ENCODE measurements around the gene S100A7A. TPM values are rescaled to one million over a fixed set of nuclear protein-coding genes. Genes with fewer than 3 reads are reported as not detected.
"Not testable (repeated sequence)": the region's sequence is repeated elsewhere in the genome, so short reads cannot be mapped to it uniquely, and the experiment has no call there.

Gene S100A7A
- total RNA-seq, 1 donor from 2014 or later = not detected

DNA sequence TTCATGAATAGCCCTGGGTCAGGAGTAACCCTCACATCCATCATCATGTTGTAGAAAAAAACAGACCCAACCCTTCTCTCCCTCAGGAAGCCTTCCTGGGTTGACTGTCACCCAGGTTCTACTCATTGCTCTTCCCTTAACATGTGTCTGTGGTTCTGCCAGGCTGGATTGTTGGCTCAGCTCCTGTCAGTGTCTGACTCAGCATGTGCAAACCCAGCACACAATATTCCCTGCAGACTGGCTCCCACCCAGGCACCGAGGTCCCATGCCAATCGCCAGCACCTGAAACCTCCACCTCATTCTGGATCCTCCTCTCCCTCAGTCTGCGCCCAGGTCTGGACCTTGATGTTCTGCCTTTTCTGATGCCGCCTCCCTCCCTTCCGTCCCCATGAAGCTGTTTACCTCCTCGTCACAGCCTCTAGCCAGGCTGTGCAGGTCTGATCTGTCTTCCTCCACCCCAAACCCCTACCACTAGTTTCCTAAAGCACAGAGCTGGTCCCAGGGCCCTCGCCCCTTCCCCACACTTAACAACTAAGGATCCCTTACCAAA lies 21.1 kb upstream of the S100A7A start:
- no peak for DNase-seq (ENCODE audit: low read depth)

DNA sequence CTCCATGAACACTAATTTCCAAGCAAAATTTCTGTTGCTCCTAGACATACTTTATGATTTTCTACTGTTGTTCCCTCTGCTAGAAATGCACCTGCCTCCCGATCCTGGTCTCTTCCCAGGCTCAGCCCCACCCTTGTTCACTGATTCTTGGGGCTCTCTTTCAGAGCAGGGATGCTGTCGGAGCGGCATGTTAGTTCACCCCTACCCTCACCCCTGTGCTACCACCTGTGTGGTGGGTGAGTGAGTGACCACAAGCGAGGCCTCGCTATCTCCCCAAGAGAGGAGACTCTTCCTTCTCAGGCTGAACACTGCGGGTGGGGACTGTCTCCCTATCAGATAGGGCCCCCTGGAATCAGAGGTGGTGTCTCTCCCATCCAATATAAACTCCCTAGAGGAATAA lies 20.5 kb upstream of the S100A7A start:
- no peak for DNase-seq (ENCODE audit: low read depth)

DNA sequence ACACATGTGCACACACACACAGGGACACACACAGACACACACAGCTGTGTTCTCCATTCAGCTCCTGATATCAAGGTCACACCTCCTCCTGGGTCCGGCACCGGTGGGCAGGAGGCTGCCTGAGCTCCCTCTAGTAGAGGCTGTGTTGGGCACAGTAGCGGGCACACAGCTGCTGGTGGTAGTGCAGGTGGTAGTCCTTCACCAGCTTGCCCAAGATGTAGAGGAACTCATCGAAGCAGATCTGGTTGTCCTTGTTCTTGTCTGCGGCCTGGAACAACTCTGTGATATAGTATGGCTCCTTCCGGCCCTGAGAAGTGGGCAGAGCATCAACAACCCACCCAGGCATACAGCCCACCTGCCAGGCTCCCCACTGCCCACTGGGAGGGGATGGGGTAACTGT lies 19.9 kb upstream of the S100A7A start:
- no peak for DNase-seq (ENCODE audit: low read depth)

DNA sequence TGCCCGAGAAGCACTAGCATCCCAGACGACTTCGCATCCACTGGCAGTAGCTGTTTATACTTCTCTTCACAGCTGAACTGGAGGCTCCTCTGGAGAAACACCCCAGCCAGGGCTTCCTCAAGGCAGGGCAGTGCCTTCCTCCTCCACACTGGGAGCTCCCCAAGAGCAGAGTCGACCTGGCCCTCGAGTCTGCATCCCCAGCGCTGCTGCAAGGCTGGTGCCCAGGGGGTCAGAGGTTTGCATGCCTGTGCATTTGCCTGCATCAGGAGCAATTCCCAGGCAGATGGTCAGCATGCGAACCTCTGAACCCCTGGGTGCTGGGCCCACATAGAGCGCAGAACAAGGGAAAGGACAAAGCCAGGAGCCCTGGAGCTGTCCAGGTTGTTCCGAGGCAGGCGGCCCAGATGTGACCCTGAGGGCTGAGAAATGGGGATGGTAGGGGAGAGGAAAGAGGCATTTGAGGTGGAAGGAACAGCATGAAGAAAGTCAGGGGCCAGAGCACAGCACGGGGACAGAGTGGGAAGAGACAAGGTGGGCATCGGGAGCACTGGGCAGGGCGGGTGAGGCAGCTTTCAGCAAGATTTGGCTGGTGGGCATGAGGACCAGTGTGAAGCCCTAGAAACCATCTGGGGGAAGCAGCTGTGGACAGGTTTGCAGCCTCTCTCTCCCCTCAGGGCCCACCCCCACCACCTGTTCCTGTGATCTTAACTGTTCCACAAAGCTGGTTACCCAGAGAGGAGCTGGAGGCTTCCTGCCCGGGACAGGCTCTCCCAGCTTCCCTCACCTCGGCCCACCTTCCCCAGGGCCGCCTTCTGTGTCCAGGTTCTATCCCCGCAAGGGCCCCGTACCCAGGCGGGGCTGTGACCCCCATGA lies 19.0 kb upstream of the S100A7A start:
- DNase-seq (ENCODE audit: low read depth) = no peak

DNA sequence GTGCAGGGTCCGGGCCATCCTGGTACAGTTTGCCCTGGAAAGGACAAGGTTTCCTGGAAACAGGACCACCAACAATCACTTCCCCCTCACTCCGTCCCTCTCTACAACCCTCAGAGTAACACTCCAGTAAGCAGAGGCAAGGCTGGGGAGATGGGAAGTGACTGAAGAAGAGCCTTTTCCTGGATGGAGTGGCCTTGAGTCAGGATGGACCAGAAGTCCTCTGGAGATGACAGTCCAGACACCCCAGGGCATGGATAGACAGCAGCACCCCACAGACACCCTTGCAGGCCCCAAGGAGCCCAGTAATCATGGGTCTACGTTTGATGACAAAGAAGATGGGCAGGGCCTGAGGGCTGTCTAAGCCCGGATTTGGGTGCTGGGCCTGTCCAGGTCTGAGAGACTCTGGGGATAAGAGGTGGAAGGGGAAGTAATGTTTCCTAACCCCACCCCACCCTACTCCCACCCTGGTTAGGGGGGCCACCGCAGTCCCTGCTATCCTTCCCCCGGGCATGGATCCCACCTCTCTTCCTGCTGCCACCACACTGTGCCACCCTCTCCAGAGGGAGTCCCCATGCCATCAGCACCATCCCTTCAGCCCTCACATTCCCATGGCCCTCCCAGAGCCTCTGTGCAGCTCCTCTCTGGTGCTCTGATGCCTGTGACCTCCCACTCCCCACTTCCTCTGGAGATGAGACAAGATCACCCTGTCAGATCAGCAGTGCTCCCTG lies 18.2 kb upstream of the S100A7A start:
- no peak for DNase-seq (ENCODE audit: low read depth)

DNA sequence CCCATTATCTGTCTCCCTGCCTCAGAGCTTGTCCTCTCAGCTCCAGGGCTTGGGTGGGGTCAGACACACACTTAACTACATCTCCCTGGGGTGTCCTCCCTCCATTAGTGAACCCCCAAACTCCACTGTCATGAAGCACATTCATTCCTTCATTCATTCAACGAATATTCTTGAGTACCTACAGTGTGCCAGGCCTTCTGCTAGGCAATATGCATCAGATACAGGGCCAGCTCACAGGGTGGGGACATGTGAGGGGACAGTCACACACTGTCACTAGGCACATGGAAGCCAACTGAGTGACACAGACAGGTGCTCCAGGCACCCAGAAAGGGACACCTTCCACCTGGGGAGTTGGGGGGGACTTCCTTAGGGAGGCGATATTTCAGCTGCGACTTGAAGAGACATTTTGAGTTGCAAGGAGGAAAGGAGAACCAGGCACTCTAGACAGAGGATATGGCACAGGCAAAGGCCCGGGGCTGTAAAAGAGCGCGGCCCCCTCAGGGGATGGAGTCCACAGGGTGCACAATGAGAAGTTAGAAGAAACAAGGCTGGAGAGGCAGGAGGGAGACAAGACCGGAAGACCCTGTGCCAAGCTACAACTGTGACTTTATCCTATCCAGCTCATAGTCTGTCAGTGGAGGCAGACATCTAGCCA lies 16.8 kb upstream of the S100A7A start:
- DNase-seq (ENCODE audit: low read depth) = no peak

DNA sequence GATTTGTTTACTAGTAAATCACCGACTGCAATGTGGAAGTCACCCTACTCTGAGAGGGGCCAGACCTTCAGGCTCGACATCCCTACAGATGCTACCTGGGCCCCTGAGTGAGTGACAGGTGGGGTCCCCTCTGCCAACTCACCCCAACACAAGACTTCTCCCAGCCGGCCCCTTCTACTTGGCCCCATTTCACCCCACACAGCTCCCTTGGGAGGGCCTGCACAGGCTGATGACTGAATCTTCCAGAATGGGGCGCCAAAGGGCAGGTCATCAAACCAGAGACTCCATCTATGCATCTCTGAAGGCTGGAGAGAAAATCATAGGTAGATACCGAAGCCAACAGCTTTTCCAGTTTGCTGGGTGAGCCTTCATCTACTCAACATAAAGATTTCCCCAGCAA lies 16.1 kb upstream of the S100A7A start:
- no peak for DNase-seq (ENCODE audit: low read depth)

DNA sequence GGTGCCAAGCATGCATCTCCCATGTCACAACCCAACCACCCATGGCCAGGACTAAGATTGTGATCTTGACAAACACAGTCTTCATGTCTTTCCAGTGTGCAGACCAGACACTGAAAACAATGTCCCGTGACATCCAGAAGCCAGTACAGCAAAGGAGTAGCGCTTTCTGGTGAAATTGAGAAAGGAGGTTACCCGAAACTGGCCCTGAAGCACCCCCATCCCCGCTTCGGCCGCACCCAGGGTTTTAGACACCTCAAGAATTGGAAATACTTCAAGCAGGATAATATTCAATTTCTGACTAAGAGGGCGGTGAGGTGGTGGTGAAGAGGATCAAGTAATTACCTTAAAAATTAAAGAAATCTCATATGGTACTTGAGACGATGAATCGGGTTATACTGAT lies 14.9 kb upstream of the S100A7A start:
- DNase-seq (ENCODE audit: low read depth) = no peak

DNA sequence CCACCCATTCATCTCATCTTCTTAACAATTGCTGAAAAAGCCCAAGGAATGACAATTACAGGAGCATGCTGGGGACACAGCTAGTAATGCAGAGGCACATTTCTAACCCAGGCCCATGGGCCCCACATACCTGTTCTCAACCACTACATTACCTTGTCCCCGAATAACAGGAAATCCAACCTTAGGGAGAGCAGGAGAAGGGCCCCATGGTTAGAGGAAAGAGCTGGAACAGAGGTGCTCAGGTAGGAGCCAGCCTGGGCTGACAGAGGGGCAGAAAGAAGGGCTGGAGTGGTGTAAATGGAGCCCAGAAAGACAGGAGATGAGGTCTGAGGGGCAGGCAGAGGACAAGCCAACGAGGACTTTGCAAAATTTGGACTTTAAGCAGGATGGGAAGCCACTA lies 14.1 kb upstream of the S100A7A start:
- DNase-seq (ENCODE audit: low read depth) = no peak

DNA sequence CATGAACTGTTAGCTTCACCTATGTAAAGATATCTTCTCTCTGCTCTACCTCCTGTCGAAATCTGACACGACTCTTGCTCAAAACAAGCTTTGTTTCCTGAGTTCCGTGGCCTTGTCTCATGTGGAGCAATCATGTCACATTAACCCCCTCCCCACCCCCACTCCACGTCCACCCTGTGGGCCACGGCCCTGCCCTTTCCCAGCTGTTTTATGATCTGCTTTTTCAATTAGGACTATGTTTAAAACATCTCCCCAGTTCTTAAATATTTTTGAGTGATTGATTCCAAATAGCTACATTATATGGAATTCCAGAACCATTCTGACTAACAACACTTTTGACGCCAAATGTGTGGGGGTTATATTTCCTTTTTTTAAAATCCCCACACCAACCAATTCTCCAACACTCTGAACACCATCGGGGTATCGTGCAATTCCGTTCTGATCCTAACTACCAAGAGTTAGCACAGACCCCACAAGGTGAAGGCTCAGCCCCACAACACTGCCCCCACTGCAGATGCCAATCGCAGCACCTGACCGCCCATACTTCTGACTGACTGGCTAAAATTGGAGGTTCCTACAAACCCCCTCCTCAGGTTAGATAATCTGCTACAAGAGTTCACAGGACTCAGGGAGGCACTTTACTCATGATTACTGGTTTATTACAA lies 12.8 kb upstream of the S100A7A start:
- DNase-seq (ENCODE audit: low read depth) = no peak

DNA sequence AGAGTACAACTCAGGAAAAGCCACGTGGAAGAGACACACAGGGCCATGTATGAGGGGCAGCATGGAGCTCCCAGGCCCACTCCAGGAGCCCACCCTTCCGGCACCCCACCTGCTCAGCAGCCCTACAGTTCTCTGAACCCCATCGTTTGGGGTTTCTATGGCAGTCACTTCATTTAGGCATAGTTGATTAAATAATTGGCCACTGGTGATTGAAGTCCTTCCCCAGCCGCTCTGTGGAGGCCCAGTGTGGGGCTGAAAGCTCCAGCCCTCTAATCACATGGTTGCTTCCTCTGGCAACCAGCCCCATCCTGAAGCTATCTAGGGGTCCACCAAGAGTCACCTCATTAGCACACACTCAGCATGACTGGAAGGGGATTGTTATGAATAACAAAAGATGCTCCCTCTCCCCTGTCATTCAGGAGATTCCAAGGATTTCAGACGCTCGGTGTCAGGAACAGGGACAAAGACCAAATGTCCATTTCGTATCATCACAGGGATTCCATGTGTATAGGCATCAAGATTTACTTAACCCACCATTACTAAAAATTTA lies 12.2 kb upstream of the S100A7A start:
- no peak for DNase-seq (ENCODE audit: low read depth)

DNA sequence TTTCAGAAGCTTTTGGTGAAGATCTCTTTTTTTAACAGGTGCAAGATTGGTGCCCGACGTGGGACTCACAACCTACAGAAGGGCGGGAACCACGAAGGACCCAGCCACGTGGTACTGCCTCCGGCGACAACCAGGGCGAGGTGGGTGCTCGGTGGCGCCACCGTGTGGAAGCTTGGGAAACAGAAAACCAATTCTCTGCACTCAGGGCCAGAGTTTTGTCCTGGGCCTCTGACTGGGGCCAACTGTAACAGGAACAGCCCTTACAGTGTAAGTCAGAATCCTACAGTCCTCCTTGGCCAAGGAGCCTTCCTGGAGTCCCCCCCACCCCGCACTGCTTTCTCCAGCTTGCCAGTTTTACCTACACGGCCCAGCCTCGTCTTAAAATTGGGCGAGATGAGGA lies 11.6 kb upstream of the S100A7A start:
- no peak for DNase-seq (ENCODE audit: low read depth)

DNA sequence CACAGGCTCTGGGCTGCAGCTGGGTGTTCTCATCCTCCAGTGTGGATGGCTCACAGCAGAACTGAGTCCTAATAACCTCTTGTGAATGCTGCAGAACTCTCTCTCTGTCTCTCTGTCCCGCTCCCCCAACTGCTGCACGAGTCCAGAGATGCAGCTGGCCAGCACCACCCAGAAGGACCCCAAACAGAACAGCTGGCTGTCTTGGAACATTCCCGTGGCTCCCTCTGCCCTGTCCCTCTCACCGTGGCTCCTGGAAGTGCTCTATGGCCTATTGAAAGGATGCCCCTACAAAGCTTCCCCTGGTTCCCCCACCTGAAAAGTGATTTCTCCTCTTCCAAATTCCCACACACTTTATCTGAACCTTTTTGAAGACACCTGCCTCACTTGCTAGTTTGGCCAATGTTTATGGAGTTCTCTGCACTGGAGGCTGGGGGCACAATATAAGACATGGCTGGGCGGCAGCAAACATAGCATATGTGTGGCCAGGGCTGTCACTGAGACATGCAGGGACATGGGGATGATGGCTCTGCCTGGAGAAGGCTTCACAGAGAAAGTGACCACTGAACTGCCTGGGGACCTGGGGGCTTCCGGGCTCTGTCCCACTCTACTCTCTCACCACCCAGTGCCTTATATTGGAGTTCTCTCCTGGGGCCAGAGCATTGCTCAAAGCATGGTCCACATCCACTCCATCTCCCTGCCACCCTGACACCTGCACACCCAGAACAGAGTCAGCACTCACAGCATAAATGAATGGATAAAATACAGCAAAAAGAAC lies 10.3 kb upstream of the S100A7A start:
- DNase-seq (ENCODE audit: low read depth) = not testable (repeated sequence)

DNA sequence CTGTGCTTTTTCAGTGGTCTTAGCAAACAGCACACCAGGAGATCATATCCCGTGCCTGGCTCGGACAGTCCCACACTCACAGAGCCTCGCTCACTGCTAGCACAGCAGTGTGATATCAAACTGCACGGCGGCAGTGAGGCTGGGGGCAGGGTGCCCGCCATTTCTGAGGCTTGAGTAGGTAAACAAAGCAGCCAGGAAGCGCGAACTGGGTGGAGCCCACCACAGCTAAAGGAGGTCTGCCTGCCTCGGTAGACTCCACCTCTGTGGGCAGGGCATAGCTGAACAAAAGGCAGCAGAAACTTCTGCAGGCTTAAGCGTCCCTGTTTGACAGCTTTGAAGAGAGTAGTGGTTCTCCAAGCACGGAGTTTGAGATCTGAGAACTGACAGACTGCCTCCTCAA lies 9.0 kb upstream of the S100A7A start:
- not testable (repeated sequence) for DNase-seq (ENCODE audit: low read depth)

DNA sequence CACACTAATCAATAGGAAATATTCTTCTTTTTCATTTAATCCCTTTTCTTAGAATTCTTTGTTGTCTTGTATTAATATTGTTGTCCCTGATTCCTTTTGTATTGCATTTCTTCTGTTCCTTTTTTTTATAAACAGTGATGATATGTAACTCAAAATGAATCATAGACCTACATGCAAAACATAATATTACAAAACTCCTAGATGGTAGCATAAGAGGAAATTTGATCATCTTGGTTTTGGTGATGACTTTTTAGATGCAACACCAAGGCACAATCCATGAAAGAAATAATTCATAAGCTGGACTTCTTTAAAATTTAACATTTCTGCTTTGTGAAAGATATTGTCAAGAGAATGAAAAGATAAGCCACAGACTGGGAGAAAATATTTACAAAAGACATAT lies 2.4 kb upstream of the S100A7A start:
- not testable (repeated sequence) for DNase-seq (ENCODE audit: low read depth)

DNA sequence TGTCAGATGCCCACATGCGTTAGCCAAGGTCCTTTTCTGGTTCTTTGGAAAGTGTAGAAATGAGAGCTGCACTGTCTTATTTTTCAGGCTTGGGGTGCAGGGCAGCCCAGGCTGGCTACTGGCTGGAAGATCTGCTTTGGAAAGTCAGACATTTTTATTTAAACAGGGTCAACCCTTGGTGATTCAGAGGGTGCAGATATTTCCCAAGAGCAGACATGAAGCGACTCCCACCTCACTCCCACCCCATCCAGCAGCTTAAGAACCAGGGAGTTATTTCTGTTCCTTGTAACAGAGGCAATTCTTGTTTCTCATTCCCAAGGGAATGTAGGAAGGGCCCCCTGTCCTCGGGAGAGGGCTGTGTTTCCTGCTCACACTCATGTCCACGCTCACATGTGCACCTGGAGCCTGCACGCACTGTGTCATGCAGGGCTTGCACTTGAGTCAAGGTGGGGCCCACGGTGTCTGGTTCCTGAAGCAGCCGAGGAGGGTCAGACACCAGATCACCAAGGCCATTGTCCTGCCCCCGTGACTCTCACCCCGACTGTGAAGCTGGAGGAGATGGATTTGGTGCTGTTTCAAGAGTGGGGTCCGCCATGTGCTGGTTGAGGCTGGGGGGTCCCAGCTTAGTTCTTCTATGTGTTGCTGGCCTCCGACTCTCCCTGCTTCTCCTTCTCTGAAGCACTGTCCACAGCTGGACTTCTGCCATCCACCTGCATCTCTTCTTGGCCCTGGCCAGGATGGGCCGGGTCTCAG lies 992 bp downstream of the S100A7A start:
- DNase-seq (ENCODE audit: low read depth) = no peak

DNA sequence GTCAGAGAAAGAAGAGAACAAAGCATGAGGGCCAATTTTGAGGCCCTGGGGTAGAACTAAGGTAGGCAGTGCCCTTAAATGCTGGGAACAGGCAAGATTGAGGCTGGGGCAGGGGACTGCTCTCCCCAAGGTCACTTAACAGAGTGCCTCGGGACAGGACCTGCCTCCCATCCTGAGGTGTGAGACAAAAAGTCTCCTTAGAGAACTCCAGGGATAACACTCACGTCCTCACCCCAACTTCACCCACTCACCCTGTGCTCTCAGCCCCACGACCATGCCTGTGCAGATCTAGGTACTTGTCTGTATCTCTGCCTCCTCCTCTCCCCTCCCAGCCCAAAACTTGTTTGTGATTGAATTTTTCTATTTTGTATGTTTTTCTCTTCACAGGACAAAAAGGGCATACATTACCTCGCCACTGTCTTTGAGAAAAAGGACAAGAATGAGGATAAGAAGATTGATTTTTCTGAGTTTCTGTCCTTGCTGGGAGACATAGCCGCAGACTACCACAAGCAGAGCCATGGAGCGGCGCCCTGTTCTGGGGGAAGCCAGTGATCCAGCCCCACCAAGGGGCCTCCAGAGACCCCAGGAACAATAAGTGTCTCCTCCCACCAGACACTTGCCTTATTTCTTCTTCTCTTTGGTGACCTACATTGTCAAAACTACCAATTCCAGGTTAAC lies 2.6 kb downstream of the S100A7A start:
- not testable (repeated sequence) for DNase-seq (ENCODE audit: low read depth)

DNA sequence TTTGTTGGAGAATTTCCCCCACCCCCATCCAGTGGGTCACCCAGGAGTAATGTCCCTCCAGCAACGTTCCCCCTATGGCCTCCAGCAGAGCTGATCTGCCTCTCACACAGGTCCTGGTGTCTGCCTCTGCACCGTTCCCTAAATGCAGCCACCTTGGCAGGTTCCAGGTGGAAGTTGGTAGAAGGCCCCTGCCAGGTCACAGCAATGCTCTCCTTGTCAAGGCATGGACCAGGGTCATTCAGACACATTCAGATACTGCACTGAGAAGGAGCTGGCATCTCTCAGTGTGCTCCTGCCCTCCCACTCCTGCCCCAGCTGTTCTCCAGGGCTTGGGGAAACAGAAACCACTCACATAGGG lies 3.1 kb downstream of the S100A7A start:
- DNase-seq (ENCODE audit: low read depth) = not testable (repeated sequence)

DNA sequence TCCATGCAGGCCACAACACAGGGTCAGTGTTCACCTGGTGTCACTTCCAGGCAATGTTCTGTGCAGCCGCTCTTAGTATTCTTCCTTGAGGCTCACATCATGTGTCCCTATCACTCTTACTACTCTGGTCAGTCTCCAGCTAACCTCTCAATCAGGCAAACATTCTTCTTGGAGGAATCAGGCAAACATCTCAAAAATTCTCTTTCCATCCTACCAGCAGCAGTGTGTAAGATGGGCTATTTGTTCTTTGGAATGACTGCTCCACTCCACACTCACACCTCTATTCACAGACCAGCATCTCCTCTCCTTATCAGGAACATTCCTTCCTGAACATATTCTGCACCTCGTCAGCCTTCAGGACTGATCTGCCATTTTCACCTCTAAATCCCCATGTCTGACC lies 4.0 kb downstream of the S100A7A start:
- no peak for DNase-seq (ENCODE audit: low read depth)

Measured in myocyte (in vitro differentiated cells).